NOMO-1 treated with dmso at 0.1 percent for 144 hours (cell line): ENCODE data around the gene UBAC2.

Source experiments
- DNase-seq: peaks from one replicate; lab custom pipeline; 2025; ENCODE audit not compliant: unreplicated experiment; lab: John Stamatoyannopoulos, UW

Gene UBAC2

DNA sequence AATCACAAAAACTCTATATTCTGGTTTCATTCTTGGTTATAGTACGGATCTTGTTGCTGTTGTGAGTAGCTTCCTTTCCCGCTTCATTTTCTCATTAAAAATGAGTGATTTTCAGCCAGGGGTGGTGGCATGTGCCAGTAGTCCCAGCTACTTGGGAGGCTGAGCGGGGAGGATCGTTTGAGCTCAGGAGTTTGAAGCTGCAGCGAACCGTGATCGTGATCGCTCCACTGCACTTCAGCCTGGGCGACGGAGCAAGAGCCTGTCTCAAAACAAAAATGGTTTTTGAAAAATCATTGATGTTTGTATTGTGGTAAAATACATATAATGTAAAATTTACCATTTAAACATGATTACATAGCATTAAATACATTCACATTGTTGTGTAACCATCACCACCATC lies 229.0 kb downstream of the UBAC2 start:
- DNase-seq: no peak

DNA sequence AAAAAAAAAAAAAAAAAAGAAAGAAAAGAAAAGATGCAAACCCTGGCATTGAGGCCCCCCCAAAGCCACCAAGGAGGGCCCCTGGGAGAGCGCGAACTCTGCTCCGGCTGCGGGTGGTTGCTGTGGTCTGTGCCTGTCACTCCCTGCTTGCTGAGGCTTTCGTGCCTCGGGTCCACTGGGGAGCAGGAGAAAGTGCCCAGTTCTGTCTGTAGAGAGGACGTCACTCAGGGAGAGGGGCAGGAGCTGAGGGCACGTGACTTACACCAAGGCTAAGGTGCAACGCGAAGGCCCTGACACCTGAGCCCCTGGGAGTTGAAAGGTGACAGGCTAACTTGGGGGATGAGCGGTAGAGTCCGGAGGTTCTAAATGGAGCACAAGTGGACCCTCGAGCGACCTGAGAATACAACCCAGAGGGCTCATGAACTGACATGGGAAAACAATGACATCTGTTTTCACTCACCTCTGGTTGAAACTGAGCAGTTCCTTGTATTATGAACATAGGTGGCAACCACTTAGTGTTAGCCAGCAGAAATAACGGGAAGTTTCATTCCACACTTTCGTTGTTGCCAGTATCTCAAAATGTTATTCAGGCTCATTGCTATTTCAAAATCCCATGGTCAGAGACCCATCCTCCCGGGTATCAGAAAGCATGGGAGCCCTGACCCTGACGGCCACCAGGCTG lies 231.4 kb downstream of the UBAC2 start:
- DNase-seq: no peak

DNA sequence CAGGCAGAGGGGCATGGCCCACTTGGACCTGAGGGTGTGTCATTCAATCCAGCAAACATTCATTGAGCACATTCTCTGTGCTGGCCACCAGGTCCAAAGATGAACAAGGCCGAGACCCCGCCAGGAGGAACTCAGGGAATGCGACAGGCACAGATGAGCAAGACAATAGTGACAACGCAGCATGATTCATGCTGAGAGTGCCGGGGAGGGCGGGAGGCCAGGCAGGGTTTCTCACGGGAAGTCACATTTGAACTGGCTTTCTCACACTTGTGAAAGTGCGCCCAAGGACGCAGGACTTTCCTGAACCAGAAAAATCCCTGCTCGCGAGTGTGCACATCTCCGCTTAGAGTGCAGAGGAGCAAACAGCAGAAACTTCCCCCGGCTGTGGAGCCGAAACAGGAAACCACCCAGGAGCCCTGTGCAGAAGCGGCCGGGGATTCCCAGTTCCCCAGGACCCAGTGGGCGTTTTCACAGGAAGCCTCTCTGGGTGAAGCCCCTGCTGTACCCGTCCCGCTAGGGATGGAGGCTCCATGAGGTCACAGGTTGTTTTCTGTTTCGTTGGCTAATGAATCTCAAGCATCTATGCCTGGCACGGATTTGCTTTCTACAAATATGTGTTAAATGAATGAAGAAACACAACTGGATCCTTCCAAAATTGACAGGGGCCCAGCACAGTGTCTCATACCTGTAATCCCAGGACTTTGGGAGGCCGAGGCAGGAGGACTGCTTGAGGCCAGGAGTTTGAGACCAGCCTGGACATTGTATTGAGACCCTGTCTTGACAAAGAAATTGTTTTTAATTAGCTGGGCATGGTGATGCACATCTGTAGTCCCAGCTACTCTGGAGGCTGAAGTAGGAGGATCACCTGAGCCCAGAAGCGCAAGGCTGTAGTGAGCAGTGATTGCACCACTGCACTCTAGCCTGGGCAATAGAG lies 232.2 kb downstream of the UBAC2 start:
- peak; percentile 26 for DNase-seq

DNA sequence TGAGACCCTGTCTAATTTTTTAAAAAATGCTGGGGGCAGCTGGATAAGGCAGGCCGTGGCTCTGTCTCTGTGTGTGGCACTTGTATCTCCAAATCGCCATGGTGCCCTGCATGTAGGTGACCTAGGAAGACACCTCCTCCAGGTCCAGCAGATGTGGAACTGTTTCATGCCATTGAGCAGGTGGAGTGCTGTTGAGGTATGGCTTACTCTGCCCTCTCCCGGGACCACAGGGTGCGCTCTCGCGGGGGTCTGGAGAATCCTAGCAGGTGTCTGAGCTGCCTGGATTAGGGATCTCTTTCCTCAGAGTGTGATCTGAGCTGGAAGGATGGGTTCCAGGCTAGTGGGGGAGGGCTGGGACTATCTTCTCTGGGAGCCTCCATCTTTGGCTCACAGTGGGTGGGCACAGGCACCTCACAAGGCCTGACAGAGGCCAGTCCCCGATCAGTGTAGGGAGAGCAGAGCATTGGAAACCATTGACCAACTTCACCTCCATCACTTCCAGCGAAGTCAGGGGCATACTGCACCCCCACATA lies 233.0 kb downstream of the UBAC2 start:
- DNase-seq: no peak

DNA sequence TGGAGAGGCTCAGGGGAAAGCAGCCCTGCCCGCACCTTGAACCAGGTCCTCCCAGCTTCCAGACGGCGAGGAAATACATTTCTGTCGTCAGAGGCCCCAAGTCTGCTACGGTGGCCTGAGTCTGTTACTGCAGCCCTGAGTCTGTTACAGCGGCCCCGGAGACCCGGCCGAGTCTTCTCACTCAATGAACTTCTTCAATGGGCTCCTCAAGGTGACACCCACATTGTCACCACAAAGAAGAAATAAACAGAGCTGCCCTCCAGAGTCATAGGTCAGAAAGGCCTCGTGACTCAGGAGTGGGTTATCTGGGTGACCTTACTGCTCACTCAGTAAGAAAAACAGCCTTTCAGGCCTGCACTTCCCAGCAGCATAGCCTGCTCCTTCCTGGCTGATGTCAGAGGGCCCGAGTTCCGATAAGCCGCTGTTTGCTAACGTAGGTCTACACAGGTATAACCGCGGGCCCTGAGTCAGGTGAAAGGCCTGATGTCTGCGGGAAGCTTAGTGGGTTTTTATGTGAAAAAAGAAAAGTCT lies 233.7 kb downstream of the UBAC2 start:
- no peak for DNase-seq

DNA sequence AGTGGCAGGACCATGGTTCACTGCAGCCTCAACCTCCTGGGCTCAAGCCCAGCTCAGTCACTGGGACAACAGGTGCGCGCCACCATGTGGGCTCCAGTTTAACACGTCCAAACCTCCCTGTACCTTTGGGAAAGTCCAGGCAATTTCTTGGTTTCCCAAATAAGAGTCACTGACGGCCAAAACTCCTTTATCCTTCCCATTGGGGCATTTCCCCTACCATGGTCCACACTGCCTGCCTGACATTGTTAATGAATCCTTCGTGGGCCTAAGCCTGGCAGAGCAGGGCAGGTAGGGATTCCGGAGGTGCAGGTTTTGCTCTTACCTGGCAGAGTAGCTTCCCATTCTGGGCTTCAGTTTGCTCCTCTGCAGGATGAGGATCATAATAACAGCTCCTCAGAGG lies 234.5 kb downstream of the UBAC2 start:
- no peak for DNase-seq

DNA sequence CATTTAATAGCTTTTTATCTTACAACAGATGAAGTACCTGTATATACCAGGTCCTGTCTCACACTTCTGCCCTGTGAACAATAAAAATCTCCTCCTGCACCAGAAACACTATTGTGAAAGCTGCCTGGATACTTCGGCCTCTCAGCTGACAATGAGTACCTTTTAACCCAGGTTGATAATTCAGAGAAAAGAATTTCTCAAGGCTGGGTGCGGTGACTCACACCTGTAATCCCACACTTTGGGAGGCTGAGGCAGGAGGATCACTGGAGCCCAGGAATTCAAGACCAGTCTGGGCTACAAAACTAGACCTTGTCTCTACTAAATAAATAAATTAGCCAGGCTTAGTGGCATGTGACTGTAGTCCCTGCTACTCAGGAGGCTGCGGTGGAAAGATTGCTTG lies 235.3 kb downstream of the UBAC2 start:
- no peak for DNase-seq
